HG02938 (cell line): ENCODE data around the gene SMIM29.
"Not testable (repeated sequence)": the region's sequence is repeated elsewhere in the genome, so short reads cannot be mapped to it uniquely, and the experiment has no call there.

Experiments used
- ATAC-seq: cut with Tn5 transposase; IDR thresholded peaks from one replicate; pipeline ENCODE4 v1.9.1; 2021; ENCODE audit warnings: mild to moderate bottlenecking, moderate library complexity; ENCODE audit not compliant: unreplicated experiment

SMIM29 gene

GRCh38 chr6:34248727-34249468 lies at the start of gene SMIM29:
SMIM29 (minus strand) TSS chr6:34249006; CDS start chr6:34247791, 1,215 bp downstream.
- peak; percentile 76 for ATAC-seq

DNA sequence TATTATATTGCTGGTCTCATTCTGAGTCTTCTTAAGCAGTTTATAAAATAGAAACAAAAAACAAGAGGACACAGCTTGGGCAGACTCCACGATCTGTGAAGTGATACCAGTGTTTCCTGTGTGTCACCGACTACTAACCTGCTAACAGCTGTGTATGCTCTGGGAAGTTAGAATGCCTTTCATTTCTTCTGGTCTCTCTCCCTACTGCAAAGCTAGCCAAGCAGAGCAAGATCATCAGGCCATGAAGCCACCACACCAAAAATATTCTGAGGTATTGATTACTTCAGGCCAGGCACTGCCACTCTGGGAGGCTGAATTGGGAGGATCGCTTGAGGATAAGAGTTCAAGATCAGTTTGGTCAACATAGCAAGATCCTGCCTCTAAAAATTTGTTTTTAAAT lies 46.9 kb upstream of the SMIM29 start:
- ATAC-seq, result no peak

GRCh38 chr6:34292954-34293353 lies 44.1 kb upstream of the SMIM29 start:
- no peak for ATAC-seq

GRCh38 chr6:34289137-34289536 lies 40.3 kb upstream of the SMIM29 start:
- ATAC-seq, result no peak

- no peak for ATAC-seq
Measured at GRCh38 chr6:34288581-34288980, 39.8 kb upstream of the SMIM29 start.

- ATAC-seq, result no peak
Measured at GRCh38 chr6:34285448-34286164, 36.8 kb upstream of the SMIM29 start.

- no peak for ATAC-seq
Measured at GRCh38 chr6:34284563-34285447, 36.0 kb upstream of the SMIM29 start.

DNA sequence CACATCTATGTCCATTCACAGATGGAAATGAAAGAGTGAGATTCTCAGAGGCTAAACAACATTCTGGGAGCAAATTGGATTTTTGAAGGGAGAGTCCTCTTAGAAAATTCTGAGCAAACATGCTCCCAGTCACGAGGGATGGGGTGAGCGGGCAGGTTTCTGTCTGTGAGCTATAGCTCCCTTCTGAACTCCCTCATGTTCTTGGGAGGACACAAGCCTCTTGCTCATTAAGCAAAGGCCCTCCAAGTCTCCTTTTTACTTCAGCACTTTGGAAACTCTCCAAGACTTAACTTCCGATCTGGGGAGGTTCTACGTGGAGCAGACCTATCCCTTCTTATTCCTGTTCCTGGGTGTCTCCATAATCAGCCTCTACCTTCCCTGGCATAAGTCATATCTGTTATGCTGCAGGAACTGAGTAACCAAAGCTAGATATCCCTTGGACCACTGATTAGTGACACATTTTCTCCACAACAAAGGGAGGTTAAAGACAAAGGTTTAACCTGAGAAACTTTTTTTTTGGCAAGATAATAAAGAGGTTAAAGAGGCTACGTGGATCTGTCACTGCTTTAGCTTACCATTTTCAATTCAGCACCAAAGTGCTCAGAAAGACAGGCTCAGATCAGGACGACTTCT lies 33.0 kb upstream of the SMIM29 start:
- no peak for ATAC-seq

- ATAC-seq, result no peak
Measured at GRCh38 chr6:34280216-34280615, 31.4 kb upstream of the SMIM29 start.

DNA sequence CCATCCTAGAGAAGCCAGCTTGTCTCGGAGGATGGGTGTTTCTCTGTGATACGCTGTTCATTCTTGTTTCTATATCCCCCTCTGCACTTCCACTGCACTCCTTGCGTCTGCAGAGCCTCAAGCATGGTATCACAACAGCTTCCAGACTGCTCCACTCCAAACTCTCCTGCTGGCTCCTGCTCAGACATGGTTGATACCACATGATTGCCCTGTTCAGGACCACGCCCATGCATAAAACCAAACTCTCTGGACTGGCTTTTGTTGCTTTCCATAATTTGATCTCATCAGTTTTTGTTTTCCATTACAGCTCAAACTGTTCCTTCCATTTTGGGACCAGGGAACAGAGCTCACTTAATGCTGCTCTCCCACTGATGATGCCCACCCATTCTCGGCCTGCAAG lies 30.0 kb upstream of the SMIM29 start:
- ATAC-seq, result no peak

- ATAC-seq, result no peak
Measured at GRCh38 chr6:34277763-34278112, 28.9 kb upstream of the SMIM29 start.

GRCh38 chr6:34276881-34277762 lies 28.3 kb upstream of the SMIM29 start:
- ATAC-seq, result no peak

- no peak for ATAC-seq
Measured at GRCh38 chr6:34276191-34276590, 27.4 kb upstream of the SMIM29 start.

DNA sequence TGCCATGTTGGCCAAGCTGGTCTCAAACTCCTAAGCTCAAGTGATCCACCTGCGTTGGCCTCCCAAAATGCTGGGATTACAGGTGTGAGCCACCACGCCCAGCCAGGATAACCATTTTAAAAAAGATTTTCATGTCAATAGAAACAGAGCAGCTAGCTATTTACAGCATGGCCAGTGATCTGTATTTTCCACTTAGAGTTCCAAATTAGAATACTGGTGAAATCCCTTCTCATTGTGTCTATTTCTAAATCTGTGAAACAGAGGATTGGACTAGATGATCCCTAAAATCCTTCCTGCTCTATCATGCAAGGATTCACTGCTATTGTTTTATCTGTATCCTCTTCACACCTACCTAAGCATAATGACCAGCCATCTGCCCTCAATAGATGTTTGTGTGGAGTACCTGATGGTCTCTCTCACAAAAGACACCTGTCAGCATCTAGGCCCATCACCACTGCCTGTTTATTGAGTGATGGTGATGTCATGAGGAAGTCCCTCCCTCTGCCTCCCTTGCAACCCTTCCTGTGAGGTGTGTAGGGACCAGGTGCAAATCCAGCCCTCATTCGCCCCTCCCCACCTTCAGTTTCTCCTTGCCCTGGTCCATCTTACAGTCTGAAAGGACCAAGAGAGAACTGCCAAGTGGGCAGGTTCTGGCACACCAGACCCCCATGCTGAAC lies 26.5 kb upstream of the SMIM29 start:
- ATAC-seq, result no peak

DNA sequence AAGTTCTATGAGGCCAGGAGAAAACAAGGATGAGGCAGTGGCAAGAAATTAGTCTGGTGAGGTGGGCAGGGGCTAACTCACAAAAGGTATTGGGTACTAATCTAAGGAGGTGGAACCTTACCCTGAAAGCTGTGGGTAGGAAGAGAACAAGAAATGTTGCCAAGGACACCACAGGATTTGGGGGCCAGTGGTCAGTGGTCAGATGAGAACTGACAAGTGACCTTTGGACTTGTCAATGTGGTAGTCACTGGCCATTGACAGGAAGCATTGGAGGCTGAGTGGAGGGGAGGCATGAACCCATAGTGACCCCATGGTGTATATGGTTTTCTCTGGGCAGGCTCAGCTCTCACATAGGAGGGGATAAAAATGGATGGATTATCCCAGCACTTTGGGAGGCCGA lies 25.3 kb upstream of the SMIM29 start:
- ATAC-seq, result no peak

GRCh38 chr6:34273242-34273805 lies 24.5 kb upstream of the SMIM29 start:
- ATAC-seq, result no peak

GRCh38 chr6:34272013-34272926 lies 23.5 kb upstream of the SMIM29 start:
- no peak for ATAC-seq

DNA sequence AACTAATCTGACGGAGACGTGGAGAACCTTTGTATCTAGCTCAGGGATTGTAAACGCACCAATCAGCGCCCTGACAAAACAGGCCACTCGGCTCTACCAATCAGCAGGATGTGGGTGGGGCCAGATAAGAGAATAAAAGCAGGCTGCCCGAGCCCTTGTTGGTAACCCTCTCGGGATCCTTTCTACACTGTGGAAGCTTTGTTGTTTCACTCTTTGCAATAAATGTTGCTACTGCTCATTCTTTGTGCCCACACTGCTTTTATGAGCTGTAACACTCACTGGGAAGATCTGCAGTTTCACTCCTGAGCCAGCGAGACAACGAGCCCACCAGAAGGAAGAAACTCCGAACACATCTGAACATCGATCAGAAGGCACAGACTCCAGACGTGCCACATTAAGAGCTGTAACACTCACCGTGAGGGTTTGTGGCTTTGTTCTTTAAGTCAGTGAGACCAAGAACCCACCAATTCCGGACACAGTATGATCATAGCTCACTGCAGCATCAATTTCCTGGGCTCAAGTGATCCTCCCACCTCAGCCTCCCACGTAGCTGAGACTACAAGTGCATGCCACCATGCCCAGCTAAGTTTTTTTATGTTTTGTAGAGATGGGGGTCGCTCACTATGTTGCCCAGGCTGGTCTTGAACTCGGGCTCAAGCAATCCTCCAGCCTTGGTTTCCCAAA lies 21.0 kb upstream of the SMIM29 start:
- not testable (repeated sequence) for ATAC-seq
